ENCODE measurements around the gene MOB3B. TPM values are rescaled to one million over a fixed set of nuclear protein-coding genes. Genes with fewer than 3 reads are reported as not detected.

Gene MOB3B
- total and polyA plus RNA-seq, 2 of the 13 experiments (the other 11 are each of a cell fraction or from before 2014, with no cell fraction given): 0.03 to 0.09 TPM

- TF ChIP-seq THAP9 (CRISPR knock-in tag; IDR thresholded peaks at IDR 0.05; ENCODE audit: borderline replicate concordance) (no peak), ZNF326 (CRISPR knock-in tag; IDR thresholded peaks at IDR 0.05; ENCODE audit: borderline replicate concordance) (no peak), FOSL1 (CRISPR knock-in tag; IDR thresholded peaks at IDR 0.05; ENCODE audit: borderline replicate concordance) (no peak), ZNF296 (CRISPR knock-in tag; conservative IDR thresholded peaks at IDR 0.05) (no peak), ZBTB34 (CRISPR knock-in tag; IDR thresholded peaks at IDR 0.05) (no peak), ZNF232 (CRISPR knock-in tag; IDR thresholded peaks at IDR 0.05; ENCODE audit: borderline replicate concordance) (no peak), NFKBIZ (CRISPR knock-in tag; IDR thresholded peaks at IDR 0.05) (no peak), ZBTB10 (CRISPR knock-in tag; IDR thresholded peaks at IDR 0.05; ENCODE audit: borderline replicate concordance) (no peak), ZNF615 (CRISPR knock-in tag; IDR thresholded peaks at IDR 0.05; ENCODE audit: borderline replicate concordance) (no peak), REST (IDR thresholded peaks at IDR 0.05; ENCODE audit: borderline replicate concordance in 1 of 2, low read depth in 1 of 2, low read length in 2 of 2) (no peak)
Observed at GRCh38 chr9:27511771-27512170, 17.8 kb downstream of the MOB3B start (continued).

Measured in HepG2 (cell line).